SK-N-SH (cell line): ENCODE data around the gene AOAH. TPM values are rescaled to one million over a fixed set of nuclear protein-coding genes. Genes with fewer than 3 reads are reported as not detected.

Experiments
- CTCF ChIA-PET: fragments of 300-600, 350-600 bp; formaldehyde crosslinking; extraction: SDS; loops from one replicate; lab custom pipeline; 2021; lab: Yijun Ruan, JAX
- POLR2A ChIA-PET: fragments of 350-600 bp; sonication (Branson Sonifier 250); formaldehyde crosslinking; extraction: SDS; loops from one replicate; lab custom pipeline; 2020; ENCODE audit warnings: antibody characterized with exemption, inconsistent platforms; lab: Yijun Ruan, JAX
- DNase-seq: peaks from one replicate; pipeline ENCODE4 v3.0.0; 2012
- H2AFZ ChIP-seq: fragments of 200-600 bp; sonication (generic); 2 replicates; pipeline ENCODE4 v1.8.1; 2016; ENCODE audit warnings: antibody characterized with exemption, mild to moderate bottlenecking, low read depth
- H3F3A ChIP-seq: fragments of 200-600 bp; sonication (generic); replicated peaks from 2 replicates; pipeline ENCODE3; 2016; ENCODE audit warnings: antibody characterized with exemption, mild to moderate bottlenecking; ENCODE audit not compliant: insufficient read depth
- H3K27ac ChIP-seq, 2 experiments: fragments of 200-500 bp in 1 of 2; fragments of 200-600 bp in 1 of 2; sonication (Bioruptor generic) in 1 of 2; sonication (generic), shearing (Covaris generic) in 1 of 2; 2 replicates each; pipeline versions ENCODE4 v1.5.1 to v1.6.1; 2014 to 2016; ENCODE audit warnings: low read depth in 2 of 2, inconsistent platforms in 1 of 2, low read length in 1 of 2, mild to moderate bottlenecking in 1 of 2, mixed read lengths in 1 of 2
- H3K27me3 ChIP-seq: fragments of 200-600 bp; sonication (generic), shearing (Covaris generic); 2 replicates; pipeline ENCODE4 v1.6.1; 2016; ENCODE audit warnings: mixed run types; ENCODE audit not compliant: insufficient read depth
- H3K36me3 ChIP-seq, 2 experiments: fragments of 200-500 bp in 1 of 2; fragments of 200-600 bp in 1 of 2; sonication (Bioruptor generic) in 1 of 2; sonication (generic) in 1 of 2; replicated peaks in 1 of 2; 2 replicates each; pipeline versions ENCODE3 to v1.5.1; 2014 to 2016; ENCODE audit warnings: low read length in 1 of 2, mild to moderate bottlenecking in 1 of 2; ENCODE audit not compliant: insufficient read depth in 2 of 2, control insufficient read depth in 1 of 2
- H3K4me1 ChIP-seq, 2 experiments: fragments of 200-500 bp in 1 of 2; fragments of 200-600 bp in 1 of 2; sonication (Bioruptor generic) in 1 of 2; sonication (generic), shearing (Covaris generic) in 1 of 2; 2 replicates each; pipeline versions ENCODE4 v1.5.1 to v1.6.1; 2014 to 2016; ENCODE audit warnings: low read depth in 1 of 2, low read length in 1 of 2, mixed run types in 1 of 2; ENCODE audit not compliant: insufficient read depth in 2 of 2, control insufficient read depth in 1 of 2
- H3K4me2 ChIP-seq: fragments of 200-600 bp; sonication (generic), shearing (Covaris generic); 2 replicates; pipeline ENCODE4 v1.6.1; 2017; ENCODE audit warnings: mixed run types
- H3K4me3 ChIP-seq, 2 experiments: fragments of 200-500 bp in 1 of 2; fragments of 200-600 bp in 1 of 2; sonication (Bioruptor generic) in 1 of 2; sonication (generic), shearing (Covaris generic) in 1 of 2; 2 replicates each; pipeline versions ENCODE4 v1.5.1 to v1.8.1; 2014 to 2016; ENCODE audit warnings: low read depth in 2 of 2, inconsistent platforms in 1 of 2, low read length in 1 of 2, mild to moderate bottlenecking in 1 of 2, mixed read lengths in 1 of 2, moderate library complexity in 1 of 2
- H3K79me2 ChIP-seq: fragments of 200-600 bp; sonication (generic); 2 replicates; pipeline ENCODE4 v1.8.1; 2017; ENCODE audit warnings: mild to moderate bottlenecking; ENCODE audit not compliant: insufficient read depth
- H3K9ac ChIP-seq: fragments of 200-600 bp; sonication (generic); 2 replicates; pipeline ENCODE4 v1.6.1; 2017; ENCODE audit warnings: mixed run types
- H3K9me2 ChIP-seq: fragments of 200-600 bp; sonication (generic); 2 replicates; pipeline ENCODE4 v1.6.1; 2017; ENCODE audit warnings: mixed run types
- H3K9me3 ChIP-seq: fragments of 200-600 bp; sonication (generic); 2 replicates; pipeline ENCODE4 v1.6.1; 2017; ENCODE audit warnings: mixed run types, mild to moderate bottlenecking, moderate library complexity
- H4K20me1 ChIP-seq: fragments of 200-600 bp; sonication (generic); 2 replicates; pipeline ENCODE4 v1.6.1; 2017; ENCODE audit warnings: mild to moderate bottlenecking, mixed run types; ENCODE audit not compliant: insufficient read depth
- FOSL2 ChIP-seq: IDR thresholded peaks from 2 replicates; pipeline ENCODE4 v1.4.0; 2012; ENCODE audit warnings: low read depth, mild to moderate bottlenecking, moderate library complexity, borderline replicate concordance
- FOXJ3 ChIP-seq: sonication (generic); formaldehyde crosslinking; IDR thresholded peaks from 2 replicates; pipeline ENCODE4 v1.5.1; 2020; ENCODE audit warnings: mild to moderate bottlenecking, missing genetic modification reagents
- FOXM1 ChIP-seq: IDR thresholded peaks from 2 replicates; pipeline ENCODE4 v1.4.0; 2012; ENCODE audit warnings: low read depth, mild to moderate bottlenecking
- GABPA ChIP-seq: IDR thresholded peaks from 2 replicates; pipeline ENCODE4 v1.4.0; 2012; ENCODE audit warnings: low read depth, mild to moderate bottlenecking
- JUND ChIP-seq: IDR thresholded peaks from 2 replicates; pipeline ENCODE4 v1.4.0; 2012
- MEF2A ChIP-seq: IDR thresholded peaks from 2 replicates; pipeline ENCODE4 v1.4.0; 2012; ENCODE audit warnings: low read depth, borderline replicate concordance
- MXI1 ChIP-seq: IDR thresholded peaks from 2 replicates; pipeline ENCODE4 v1.6.1; 2012; ENCODE audit warnings: mild to moderate bottlenecking, low read depth, low read length, improper control_type of control experiment
- RCOR1 ChIP-seq: fragments of 150-350 bp; IDR thresholded peaks from 2 replicates; pipeline ENCODE4 v1.6.1; 2017; ENCODE audit warnings: antibody characterized with exemption, low read length
- RFX5 ChIP-seq: IDR thresholded peaks from 2 replicates; pipeline ENCODE4 v1.6.1; 2012; ENCODE audit warnings: mild to moderate bottlenecking, improper control_type of control experiment, low read length
- SIN3A ChIP-seq: IDR thresholded peaks from 2 replicates; pipeline ENCODE4 v1.6.1; 2012; ENCODE audit warnings: low read depth, mild to moderate bottlenecking, low read length, moderate library complexity, borderline replicate concordance
- TCF12 ChIP-seq: IDR thresholded peaks from 2 replicates; pipeline ENCODE4 v1.4.0; 2012
- USF2 ChIP-seq: fragments of 150-350 bp; IDR thresholded peaks from 2 replicates; pipeline ENCODE4 v1.6.1; 2017; ENCODE audit warnings: antibody characterized with exemption, low read length, low read depth, borderline replicate concordance
- WGBS: methylation state at CpG from one replicate; pipeline ENCODE4 v1.1.6; 2017; ENCODE audit warnings: low lambda C conversion rate; 5-methylcytosine and 5-hydroxymethylcytosine counted together
- polyA plus RNA-seq, 3 experiments: library from polyadenylated mRNA; depleted of rRNA; stranded (reverse); fragments of >200 nt; gene quantifications; 2 replicates each; pipeline ENCODE4 v1.2.3, GENCODE V29; 2012
- TF ChIP-seq, protein P1 (sequence below): IDR thresholded peaks from 2 replicates; pipeline ENCODE4 v1.4.0; 2012; ENCODE audit warnings: low read depth, borderline replicate concordance
- TF ChIP-seq, protein P2 (sequence below): fragments of 150-350 bp; IDR thresholded peaks from 2 replicates; pipeline ENCODE4 v1.6.1; 2016; ENCODE audit warnings: mild to moderate bottlenecking, low read depth, low read length
- TF ChIP-seq, protein P3 (sequence below): IDR thresholded peaks from 2 replicates; pipeline ENCODE4 v1.4.0; 2012; ENCODE audit warnings: low read depth

Gene AOAH
- polyA plus RNA-seq, 1 of the 3 experiments (the other 2 are of a cell fraction) = not detected

GRCh38 chr7:36487756-36488336 lies 236.4 kb downstream of the AOAH start (continued):
- TF ChIP-seq, protein P1, sequence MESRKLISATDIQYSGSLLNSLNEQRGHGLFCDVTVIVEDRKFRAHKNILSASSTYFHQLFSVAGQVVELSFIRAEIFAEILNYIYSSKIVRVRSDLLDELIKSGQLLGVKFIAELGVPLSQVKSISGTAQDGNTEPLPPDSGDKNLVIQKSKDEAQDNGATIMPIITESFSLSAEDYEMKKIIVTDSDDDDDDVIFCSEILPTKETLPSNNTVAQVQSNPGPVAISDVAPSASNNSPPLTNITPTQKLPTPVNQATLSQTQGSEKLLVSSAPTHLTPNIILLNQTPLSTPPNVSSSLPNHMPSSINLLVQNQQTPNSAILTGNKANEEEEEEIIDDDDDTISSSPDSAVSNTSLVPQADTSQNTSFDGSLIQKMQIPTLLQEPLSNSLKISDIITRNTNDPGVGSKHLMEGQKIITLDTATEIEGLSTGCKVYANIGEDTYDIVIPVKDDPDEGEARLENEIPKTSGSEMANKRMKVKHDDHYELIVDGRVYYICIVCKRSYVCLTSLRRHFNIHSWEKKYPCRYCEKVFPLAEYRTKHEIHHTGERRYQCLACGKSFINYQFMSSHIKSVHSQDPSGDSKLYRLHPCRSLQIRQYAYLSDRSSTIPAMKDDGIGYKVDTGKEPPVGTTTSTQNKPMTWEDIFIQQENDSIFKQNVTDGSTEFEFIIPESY = no peak
- TF ChIP-seq, protein P2, sequence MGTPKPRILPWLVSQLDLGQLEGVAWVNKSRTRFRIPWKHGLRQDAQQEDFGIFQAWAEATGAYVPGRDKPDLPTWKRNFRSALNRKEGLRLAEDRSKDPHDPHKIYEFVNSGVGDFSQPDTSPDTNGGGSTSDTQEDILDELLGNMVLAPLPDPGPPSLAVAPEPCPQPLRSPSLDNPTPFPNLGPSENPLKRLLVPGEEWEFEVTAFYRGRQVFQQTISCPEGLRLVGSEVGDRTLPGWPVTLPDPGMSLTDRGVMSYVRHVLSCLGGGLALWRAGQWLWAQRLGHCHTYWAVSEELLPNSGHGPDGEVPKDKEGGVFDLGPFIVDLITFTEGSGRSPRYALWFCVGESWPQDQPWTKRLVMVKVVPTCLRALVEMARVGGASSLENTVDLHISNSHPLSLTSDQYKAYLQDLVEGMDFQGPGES = no peak
- TF ChIP-seq TCF12 (no peak), RFX5 (no peak), FOXM1 (no peak), FOXJ3 (CRISPR knock-in tag) (no peak), MEF2A (no peak), RCOR1 (peak; percentile 61; the same call in 1 of the 2 replicates), JUND (no peak), FOSL2 (no peak)

- no peak for DNase-seq
- H3K4me1 ChIP-seq = 0 out of 4 replicates have a peak, but pooled peaks cover 0 to 2% of the 10 kb centered on the region in 2 experiments
- no peaks in the 10 kb centered on the region for H3K36me3 ChIP-seq
- no peaks in the 10 kb centered on the region for H3F3A ChIP-seq
- H3K9me3 ChIP-seq = no peaks in the 10 kb centered on the region
- no peaks in the 10 kb centered on the region for H3K27me3 ChIP-seq
- H3K27ac ChIP-seq = no peak overlapping the region
- H2AFZ ChIP-seq = no peak overlapping the region
- ChIA-PET POLR2A (no interaction called here), CTCF (interaction anchor here (1.0 to 10.8 kb wide), 11 partner anchors 12 to 711 kb away, joined by 3 to 306 read pairs (median 25); no protein-coding TSS in a partner anchor)
- H3K9ac ChIP-seq = no peak overlapping the region
- WGBS = 56% methylated on average over 4 of the region's 4 CpGs
- no peak overlapping the region for H3K4me2 ChIP-seq
- TF ChIP-seq MXI1 = no peak
- TF ChIP-seq, protein P3, sequence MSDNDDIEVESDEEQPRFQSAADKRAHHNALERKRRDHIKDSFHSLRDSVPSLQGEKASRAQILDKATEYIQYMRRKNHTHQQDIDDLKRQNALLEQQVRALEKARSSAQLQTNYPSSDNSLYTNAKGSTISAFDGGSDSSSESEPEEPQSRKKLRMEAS = no peak
- TF ChIP-seq USF2 = no peak
- no peak for TF ChIP-seq GABPA
- TF ChIP-seq FOSL2 = no peak
- TF ChIP-seq SIN3A = no peak
- TF ChIP-seq, protein P1 = no peak
- TF ChIP-seq MEF2A = no peak
- H3K4me3 ChIP-seq = no peak overlapping the region
- no peaks in the 10 kb centered on the region for H3K9me2 ChIP-seq
- H3K79me2 ChIP-seq = no peaks in the 10 kb centered on the region
- H4K20me1 ChIP-seq = no peaks in the 10 kb centered on the region
Observed at GRCh38 chr7:36486336-36486735, 238.0 kb downstream of the AOAH start.
